Cerebellar cortex (tissue), 1 donor: ENCODE results near the gene DHFR.
"Not testable (repeated sequence)": the region's sequence is repeated elsewhere in the genome, so short reads cannot be mapped to it uniquely, and the experiment has no call there.

Source experiments
- DNase-seq: peaks from one replicate; pipeline ENCODE4 v3.0.0-alpha.2; 2015; ENCODE audit warnings: low spot score

Gene DHFR

GRCh38 chr5:80654391-80655230 lies at the start of gene DHFR, which contains the start of gene MSH3:
TSS of gene DHFR (minus strand) at chr5:80654983. CDS start at chr5:80654489, 494 bp downstream.
TSS of gene MSH3 (plus strand) at chr5:80654652. CDS start at chr5:80654728, 76 bp downstream.
- DNase-seq, result peak; percentile 96

GRCh38 chr5:80704221-80704620 lies 49.4 kb upstream of the DHFR start:
- DNase-seq, result no peak

GRCh38 chr5:80703747-80704146 lies 49.0 kb upstream of the DHFR start:
- DNase-seq, result no peak

GRCh38 chr5:80703291-80703690 lies 48.5 kb upstream of the DHFR start:
- no peak for DNase-seq

- DNase-seq, result no peak
These were observed 46.8 kb upstream of the DHFR start for GRCh38 chr5:80701597-80701996.

GRCh38 chr5:80698369-80698768 lies 43.6 kb upstream of the DHFR start:
- DNase-seq, result no peak

- DNase-seq, result no peak
These were observed 42.3 kb upstream of the DHFR start for GRCh38 chr5:80697100-80697499.

- no peak for DNase-seq
These were observed 41.7 kb upstream of the DHFR start for GRCh38 chr5:80696450-80696849.

GRCh38 chr5:80695666-80696065 lies 40.9 kb upstream of the DHFR start:
- no peak for DNase-seq

GRCh38 chr5:80689627-80690026 lies 34.8 kb upstream of the DHFR start:
- DNase-seq, result no peak

- DNase-seq, result no peak
These were observed 34.1 kb upstream of the DHFR start for GRCh38 chr5:80688648-80689420.

GRCh38 chr5:80686757-80687156 lies 32.0 kb upstream of the DHFR start:
- peak; percentile 22 for DNase-seq

- no peak for DNase-seq
These were observed 21.9 kb upstream of the DHFR start for GRCh38 chr5:80676706-80677105.

GRCh38 chr5:80672140-80672736 lies 17.5 kb upstream of the DHFR start:
- peak; percentile 75 for DNase-seq

GRCh38 chr5:80668016-80668969 lies 13.5 kb upstream of the DHFR start:
- DNase-seq, result no peak

- DNase-seq, result no peak
These were observed 12.6 kb upstream of the DHFR start for GRCh38 chr5:80667384-80667783.

- DNase-seq, result no peak
These were observed 10.3 kb upstream of the DHFR start for GRCh38 chr5:80665057-80665456.

- DNase-seq, result no peak
These were observed 7.3 kb upstream of the DHFR start for GRCh38 chr5:80662108-80662507.

- not testable (repeated sequence) for DNase-seq
These were observed 5.9 kb upstream of the DHFR start for GRCh38 chr5:80660661-80661060.

- no peak for DNase-seq
These were observed 4.3 kb upstream of the DHFR start for GRCh38 chr5:80659106-80659505.

- no peak for DNase-seq
These were observed 1.6 kb upstream of the DHFR start for GRCh38 chr5:80656425-80656824.
